Activated CD4-positive, alpha-beta T cell treated with anti-CD3 and anti-CD28 coated beads, Interleukin-2, amount 10 ng/mL, durations not matched to agents 7 days and 5 days (primary cell): ENCODE measurements around the gene RBFOX2. TPM values are rescaled to one million over a fixed set of nuclear protein-coding genes. Genes with fewer than 3 reads are reported as not detected.

Experiments
- CTCF ChIA-PET: fragments of 350-600 bp; sonication (Branson Sonifier 250); formaldehyde crosslinking; loops from one replicate; lab custom pipeline; 2021; ENCODE audit warnings: antibody characterized with exemption; lab: Charles Lee
- POLR2A ChIA-PET: fragments of 350-600 bp; sonication (Branson Sonifier 250); formaldehyde crosslinking; loops from one replicate; lab custom pipeline; 2021; ENCODE audit warnings: antibody characterized with exemption; lab: Charles Lee
- DNase-seq: peaks from one replicate; pipeline ENCODE4 v3.0.0-alpha.2; 2020
- H3K27ac Mint-ChIP-seq: one replicate; pipeline ENCODE4 v1.8.0; 2021; ENCODE audit warnings: mild to moderate bottlenecking, moderate library complexity, mixed read lengths
- H3K27me3 Mint-ChIP-seq: one replicate; pipeline ENCODE4 v1.8.0; 2021; ENCODE audit warnings: mixed read lengths
- H3K36me3 Mint-ChIP-seq: one replicate; pipeline ENCODE4 v1.8.0; 2021; ENCODE audit warnings: low read depth, mixed read lengths
- H3K4me1 Mint-ChIP-seq: one replicate; pipeline ENCODE4 v1.8.0; 2021; ENCODE audit warnings: mixed read lengths
- H3K4me3 Mint-ChIP-seq: one replicate; pipeline ENCODE4 v1.8.0; 2021; ENCODE audit warnings: mild to moderate bottlenecking, moderate library complexity, mixed read lengths
- H3K9me3 Mint-ChIP-seq: one replicate; pipeline ENCODE4 v1.8.0; 2021; ENCODE audit warnings: mixed read lengths
- total RNA-seq, 2 experiments: library from RNA; stranded (reverse); gene quantifications; one replicate each; pipeline ENCODE4 v1.2.3, GENCODE V29; 2021

Gene RBFOX2
- total RNA-seq, 2 experiments from 2014 or later: 0.77 to 0.99 TPM

DNA sequence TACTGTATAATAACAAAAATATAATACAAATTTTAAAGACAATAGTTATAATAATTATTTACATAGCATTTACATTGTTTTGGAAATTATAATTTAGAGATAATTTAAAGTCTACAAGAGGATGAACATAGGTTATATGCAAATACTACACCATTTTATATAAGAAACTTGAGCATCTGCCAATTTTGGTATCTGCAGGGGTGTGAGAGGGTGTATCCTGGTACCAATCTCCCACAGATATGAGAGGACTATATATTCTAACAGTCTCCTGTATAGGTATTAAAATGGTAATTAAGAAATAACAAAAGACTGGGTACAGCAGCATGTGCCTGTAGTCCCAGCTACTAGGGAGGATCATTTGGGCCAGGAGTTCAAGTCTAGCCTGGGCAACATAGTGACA is 176.5 kb downstream of the RBFOX2 start:
- Mint-ChIP-seq H3K9me3 (no peaks in the 10 kb centered on the region), H3K27ac (no peak overlapping the region), H3K36me3 (no peaks in the 10 kb centered on the region), H3K4me3 (no peak overlapping the region), H3K4me1 (no peaks in the 10 kb centered on the region), H3K27me3 (peaks cover 2% of the 10 kb centered on the region)
- ChIA-PET CTCF (no interaction called here), POLR2A (no interaction called here)
- DNase-seq: no peak

GRCh38 chr22:35850831-35851230 is 177.8 kb downstream of the RBFOX2 start:
- Mint-ChIP-seq H3K4me3 (no peak overlapping the region), H3K9me3 (no peaks in the 10 kb centered on the region), H3K4me1 (no peaks in the 10 kb centered on the region), H3K27ac (no peak overlapping the region), H3K27me3 (no peaks in the 10 kb centered on the region), H3K36me3 (no peaks in the 10 kb centered on the region)
- POLR2A ChIA-PET: no interaction called here
- no peak for DNase-seq
- CTCF ChIA-PET: no interaction called here

GRCh38 chr22:35846804-35847203 is 181.8 kb downstream of the RBFOX2 start:
- ChIA-PET CTCF (no interaction called here), POLR2A (no interaction called here)
- no peaks in the 10 kb centered on the region for H3K9me3 Mint-ChIP-seq
- H3K27me3 Mint-ChIP-seq: peaks cover 3% of the 10 kb centered on the region
- no peaks in the 10 kb centered on the region for H3K36me3 Mint-ChIP-seq
- no peak for DNase-seq
- H3K4me3 Mint-ChIP-seq: no peak overlapping the region
- H3K27ac Mint-ChIP-seq: no peak overlapping the region
- H3K4me1 Mint-ChIP-seq: no peaks in the 10 kb centered on the region

DNA sequence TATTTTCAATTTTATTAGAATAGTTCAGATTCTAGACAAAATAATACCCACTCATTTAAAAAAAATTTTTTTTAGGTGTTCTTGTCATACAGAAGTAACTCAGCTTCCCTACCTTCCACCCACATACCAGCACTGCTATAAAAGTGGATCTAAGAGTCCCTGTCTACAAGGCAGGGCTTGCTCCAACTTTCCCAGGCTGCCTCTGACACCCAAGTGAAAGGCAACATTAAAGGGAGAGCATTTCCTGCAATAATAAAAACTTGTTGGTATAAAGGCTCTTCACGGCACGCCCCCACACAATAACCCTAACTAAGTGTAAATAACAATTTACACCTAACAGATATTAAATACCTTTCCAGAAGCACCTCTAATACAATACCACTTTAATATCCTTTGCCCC is 183.7 kb downstream of the RBFOX2 start:
- ChIA-PET POLR2A (no interaction called here), CTCF (no interaction called here)
- Mint-ChIP-seq H3K27ac (no peak overlapping the region), H3K4me3 (no peak overlapping the region), H3K9me3 (no peaks in the 10 kb centered on the region), H3K36me3 (no peaks in the 10 kb centered on the region), H3K27me3 (peaks cover 5% of the 10 kb centered on the region), H3K4me1 (peaks cover 4% of the 10 kb centered on the region)
- DNase-seq: no peak

DNA sequence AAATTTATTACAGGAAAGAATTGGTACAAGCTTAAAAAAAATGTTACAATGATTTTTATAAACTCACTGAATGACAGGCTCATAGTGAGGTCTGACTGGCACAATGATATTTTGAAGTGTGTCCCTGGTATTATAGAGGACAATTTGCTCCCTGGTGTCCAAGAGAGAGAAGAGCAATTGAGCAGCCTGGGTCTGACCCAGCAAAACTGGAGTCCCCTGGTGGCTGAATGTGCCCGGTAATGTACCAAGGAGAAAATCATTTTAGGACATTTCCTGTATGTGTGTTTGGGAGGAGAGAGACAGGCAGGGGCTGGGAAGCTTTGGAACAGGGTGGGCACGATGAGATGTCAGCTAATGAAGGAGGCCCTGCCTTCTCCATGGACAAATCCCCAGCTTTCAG is 185.7 kb downstream of the RBFOX2 start:
- H3K4me3 Mint-ChIP-seq: no peak overlapping the region
- H3K27me3 Mint-ChIP-seq: peaks cover 16% of the 10 kb centered on the region
- peaks cover 10% of the 10 kb centered on the region for H3K4me1 Mint-ChIP-seq
- DNase-seq: no peak
- no peaks in the 10 kb centered on the region for H3K36me3 Mint-ChIP-seq
- CTCF ChIA-PET: no interaction called here
- POLR2A ChIA-PET: no interaction called here
- no peak overlapping the region for H3K27ac Mint-ChIP-seq
- no peaks in the 10 kb centered on the region for H3K9me3 Mint-ChIP-seq

DNA sequence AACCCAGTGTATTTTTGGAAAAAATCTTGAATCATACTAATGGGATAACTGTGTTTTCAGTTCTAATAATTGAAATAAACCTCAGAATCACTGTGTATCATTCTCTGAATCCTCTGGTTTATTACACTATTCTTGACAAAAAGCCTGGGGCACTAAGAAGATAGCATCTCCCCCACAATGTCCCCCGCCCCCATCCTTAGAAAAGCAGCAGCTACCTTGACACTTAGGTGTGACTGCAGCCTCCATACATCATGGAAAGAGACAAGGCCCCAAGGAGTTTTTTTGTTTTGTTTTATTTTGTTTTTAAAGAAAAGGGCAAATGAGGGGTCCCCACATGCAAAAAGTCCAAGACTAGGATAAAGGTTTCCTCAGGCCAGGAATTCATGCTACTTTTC is 186.1 kb downstream of the RBFOX2 start:
- H3K4me3 Mint-ChIP-seq: no peak overlapping the region
- peaks cover 10% of the 10 kb centered on the region for H3K4me1 Mint-ChIP-seq
- no peaks in the 10 kb centered on the region for H3K36me3 Mint-ChIP-seq
- POLR2A ChIA-PET: no interaction called here
- H3K9me3 Mint-ChIP-seq: no peaks in the 10 kb centered on the region
- CTCF ChIA-PET: no interaction called here
- peaks cover 16% of the 10 kb centered on the region for H3K27me3 Mint-ChIP-seq
- no peak overlapping the region for H3K27ac Mint-ChIP-seq
- no peak for DNase-seq

DNA sequence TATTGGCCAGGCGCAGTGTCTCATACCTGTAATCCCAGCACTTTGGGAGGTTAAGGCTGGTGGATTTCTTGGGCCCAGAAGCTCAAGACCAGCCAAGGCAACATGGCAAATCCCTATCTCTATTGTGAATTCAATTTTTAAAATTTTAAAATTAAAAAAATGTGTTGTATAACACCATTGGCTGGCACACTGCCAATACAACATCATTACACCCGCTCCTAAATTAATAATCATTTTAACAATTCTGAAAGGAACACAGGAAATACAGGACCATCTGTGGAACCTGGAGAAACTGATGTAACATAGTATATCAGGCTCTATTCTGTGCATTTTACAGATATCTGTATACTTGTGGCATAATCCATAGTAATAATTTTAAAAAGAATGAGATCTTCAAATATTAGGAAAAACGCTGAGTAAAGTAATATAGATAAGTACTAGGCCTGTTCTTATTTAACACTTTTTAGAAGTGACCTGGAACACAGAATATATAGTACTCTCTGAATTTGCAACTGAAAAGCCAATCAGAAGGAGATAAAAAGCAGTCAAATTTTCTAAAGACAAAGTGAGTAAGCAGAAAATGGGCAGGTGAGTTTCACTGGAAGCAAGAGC is 186.6 kb downstream of the RBFOX2 start:
- Mint-ChIP-seq H3K4me3 (no peak overlapping the region), H3K36me3 (no peaks in the 10 kb centered on the region), H3K27ac (no peak overlapping the region), H3K27me3 (peaks cover 16% of the 10 kb centered on the region), H3K4me1 (peaks cover 10% of the 10 kb centered on the region), H3K9me3 (no peaks in the 10 kb centered on the region)
- DNase-seq: no peak
- ChIA-PET CTCF (no interaction called here), POLR2A (no interaction called here)

- POLR2A ChIA-PET: no interaction called here
- H3K4me3 Mint-ChIP-seq: no peak overlapping the region
- no peak overlapping the region for H3K27ac Mint-ChIP-seq
- H3K4me1 Mint-ChIP-seq: peaks cover 21% of the 10 kb centered on the region
- no peaks in the 10 kb centered on the region for H3K9me3 Mint-ChIP-seq
- DNase-seq: no peak
- peaks cover 16% of the 10 kb centered on the region for H3K27me3 Mint-ChIP-seq
- no peaks in the 10 kb centered on the region for H3K36me3 Mint-ChIP-seq
- CTCF ChIA-PET: interaction anchor here (1.0 kb wide), 1 partner anchor 87 kb away, joined by 5 read pairs; no protein-coding TSS in a partner anchor
Observed at GRCh38 chr22:35840302-35840739, 188.3 kb downstream of the RBFOX2 start.

- Mint-ChIP-seq H3K4me1 (peaks cover 23% of the 10 kb centered on the region), H3K27ac (no peak overlapping the region), H3K4me3 (no peak overlapping the region), H3K36me3 (no peaks in the 10 kb centered on the region), H3K27me3 (peaks cover 18% of the 10 kb centered on the region), H3K9me3 (no peaks in the 10 kb centered on the region)
- DNase-seq: no peak
- CTCF ChIA-PET: interaction anchor here (1.0 kb wide), 1 partner anchor 86 kb away, joined by 5 read pairs; no protein-coding TSS in a partner anchor
- POLR2A ChIA-PET: no interaction called here
Observed at GRCh38 chr22:35839841-35840301, 188.8 kb downstream of the RBFOX2 start.

- DNase-seq: no peak
- CTCF ChIA-PET: interaction anchor here (1.0 to 1.2 kb wide), 2 partner anchors 85 to 208 kb away, joined by 3 to 5 read pairs; no protein-coding TSS in a partner anchor
- Mint-ChIP-seq H3K27ac (no peak overlapping the region), H3K36me3 (no peaks in the 10 kb centered on the region), H3K4me3 (no peak overlapping the region), H3K9me3 (no peaks in the 10 kb centered on the region), H3K27me3 (peaks cover 22% of the 10 kb centered on the region), H3K4me1 (peaks cover 23% of the 10 kb centered on the region)
- POLR2A ChIA-PET: no interaction called here
Observed at GRCh38 chr22:35838855-35839576, 189.6 kb downstream of the RBFOX2 start.

GRCh38 chr22:35837101-35837727 is 191.4 kb downstream of the RBFOX2 start:
- Mint-ChIP-seq H3K27me3 (peaks cover 20% of the 10 kb centered on the region), H3K4me1 (peaks cover 23% of the 10 kb centered on the region), H3K9me3 (no peaks in the 10 kb centered on the region), H3K36me3 (no peaks in the 10 kb centered on the region), H3K4me3 (no peak overlapping the region), H3K27ac (no peak overlapping the region)
- ChIA-PET CTCF (no interaction called here), POLR2A (no interaction called here)
- DNase-seq: no peak

DNA sequence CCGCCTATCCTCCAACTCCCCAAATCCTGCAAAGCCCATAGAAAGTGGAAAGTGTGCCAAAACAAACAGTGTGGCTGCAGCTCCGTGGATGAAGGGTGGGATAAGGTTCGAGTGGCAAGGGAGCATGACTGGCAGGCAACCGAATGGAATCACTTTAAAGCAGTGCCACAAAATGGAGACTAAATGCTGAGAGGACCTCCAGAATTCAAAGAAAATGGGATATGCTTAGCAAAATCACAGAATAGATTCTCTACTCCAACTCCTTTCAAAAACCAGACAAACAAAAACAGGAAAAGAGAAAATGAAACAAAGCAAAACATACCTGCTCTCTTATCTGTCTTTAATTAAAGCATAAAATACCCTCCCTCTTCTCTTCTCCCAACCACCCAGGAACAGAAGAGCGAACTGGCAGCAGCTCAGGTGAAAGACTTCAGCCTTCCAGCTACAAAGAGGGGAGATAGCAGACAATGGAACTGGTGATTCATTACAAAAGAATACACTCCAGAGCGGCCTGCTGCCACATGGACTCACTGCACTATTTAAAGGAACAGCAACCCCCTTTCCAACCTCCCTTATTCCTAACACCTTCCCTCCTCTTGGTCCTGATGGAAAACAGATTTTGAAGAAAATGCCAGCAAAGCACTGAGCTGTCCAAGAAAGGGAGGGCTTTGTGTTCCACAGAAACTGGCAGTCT is 192.5 kb downstream of the RBFOX2 start:
- Mint-ChIP-seq H3K36me3 (no peaks in the 10 kb centered on the region), H3K27me3 (peaks cover 20% of the 10 kb centered on the region), H3K4me1 (peaks cover 23% of the 10 kb centered on the region), H3K4me3 (no peak overlapping the region), H3K9me3 (no peaks in the 10 kb centered on the region), H3K27ac (no peak overlapping the region)
- no peak for DNase-seq
- CTCF ChIA-PET: interaction anchor here (1.0 to 1.2 kb wide), 2 partner anchors 10 to 13 kb away, joined by 4 to 5 read pairs; no protein-coding TSS in a partner anchor
- POLR2A ChIA-PET: no interaction called here
